Measurements from ENCODE around the gene RPRD1B.

- TF ChIP-seq CTCF (IDR thresholded peaks at IDR 0.05; ENCODE audit: low read depth, low read length) (no peak), EZH2phosphoT487 (IDR thresholded peaks at IDR 0.05; ENCODE audit: low read depth) (no peak)
These were observed 29.3 kb downstream of the RPRD1B start for GRCh38 chr20:38062890-38063289.

All from OCI-LY3 (cell line).